Coronary artery (tissue), 2 donors: ENCODE results near the gene FOLR3.

Experiments
- DNase-seq: peaks from one replicate; pipeline ENCODE4 v3.0.0-alpha.2; 2017; ENCODE audit warnings: low spot score
- H3K27ac ChIP-seq, 2 donors: fragments of 200-600 bp; sonication (generic); one replicate each; pipeline ENCODE4 v1.5.1; 2016 to 2019
- H3K4me3 ChIP-seq: fragments of 200-600 bp; sonication (generic); 2 replicates; pipeline ENCODE4 v1.5.1; 2016; ENCODE audit warnings: mild to moderate bottlenecking, moderate library complexity
- TF ChIP-seq, protein P1 (sequence below): fragments of 200-600 bp; sonication (generic); IDR thresholded peaks from one replicate; pipeline ENCODE4 v1.5.1; 2019; ENCODE audit warnings: antibody characterized with exemption

The FOLR3 gene

GRCh38 chr11:72123117-72123653 lies 12.3 kb upstream of the FOLR3 start:
- no peak for DNase-seq
- TF ChIP-seq, protein P1, sequence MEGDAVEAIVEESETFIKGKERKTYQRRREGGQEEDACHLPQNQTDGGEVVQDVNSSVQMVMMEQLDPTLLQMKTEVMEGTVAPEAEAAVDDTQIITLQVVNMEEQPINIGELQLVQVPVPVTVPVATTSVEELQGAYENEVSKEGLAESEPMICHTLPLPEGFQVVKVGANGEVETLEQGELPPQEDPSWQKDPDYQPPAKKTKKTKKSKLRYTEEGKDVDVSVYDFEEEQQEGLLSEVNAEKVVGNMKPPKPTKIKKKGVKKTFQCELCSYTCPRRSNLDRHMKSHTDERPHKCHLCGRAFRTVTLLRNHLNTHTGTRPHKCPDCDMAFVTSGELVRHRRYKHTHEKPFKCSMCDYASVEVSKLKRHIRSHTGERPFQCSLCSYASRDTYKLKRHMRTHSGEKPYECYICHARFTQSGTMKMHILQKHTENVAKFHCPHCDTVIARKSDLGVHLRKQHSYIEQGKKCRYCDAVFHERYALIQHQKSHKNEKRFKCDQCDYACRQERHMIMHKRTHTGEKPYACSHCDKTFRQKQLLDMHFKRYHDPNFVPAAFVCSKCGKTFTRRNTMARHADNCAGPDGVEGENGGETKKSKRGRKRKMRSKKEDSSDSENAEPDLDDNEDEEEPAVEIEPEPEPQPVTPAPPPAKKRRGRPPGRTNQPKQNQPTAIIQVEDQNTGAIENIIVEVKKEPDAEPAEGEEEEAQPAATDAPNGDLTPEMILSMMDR: no peak

DNA sequence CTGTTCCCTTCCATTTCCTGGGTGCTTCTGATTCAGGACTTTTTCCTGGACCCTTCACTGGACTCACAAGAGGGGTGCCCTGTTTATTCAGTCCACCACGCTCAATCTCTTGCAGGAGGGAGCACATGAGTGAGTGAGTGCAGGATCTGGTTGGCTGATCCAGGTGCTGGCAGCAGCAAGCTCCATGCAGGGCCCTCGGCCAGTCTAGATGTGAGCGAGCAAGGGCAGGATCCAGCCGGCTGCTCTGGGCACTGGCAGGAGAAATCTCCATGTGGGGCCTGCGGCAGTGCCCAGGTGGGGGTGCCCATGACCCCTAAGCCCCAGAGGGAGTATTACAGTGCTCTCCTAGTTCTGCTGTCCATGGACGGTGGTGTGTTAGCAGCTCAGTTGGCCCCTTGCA lies 11.5 kb upstream of the FOLR3 start:
- Histone ChIP-seq H3K4me3 (no peak overlapping the region), H3K27ac (no peak overlapping the region)
- DNase-seq: no peak
- TF ChIP-seq, protein P1: no peak

More at GRCh38 chr11:72123117-72123653, 12.3 kb upstream of the FOLR3 start:
- no peak overlapping the region for H3K27ac ChIP-seq
- no peak overlapping the region for H3K4me3 ChIP-seq

DNA sequence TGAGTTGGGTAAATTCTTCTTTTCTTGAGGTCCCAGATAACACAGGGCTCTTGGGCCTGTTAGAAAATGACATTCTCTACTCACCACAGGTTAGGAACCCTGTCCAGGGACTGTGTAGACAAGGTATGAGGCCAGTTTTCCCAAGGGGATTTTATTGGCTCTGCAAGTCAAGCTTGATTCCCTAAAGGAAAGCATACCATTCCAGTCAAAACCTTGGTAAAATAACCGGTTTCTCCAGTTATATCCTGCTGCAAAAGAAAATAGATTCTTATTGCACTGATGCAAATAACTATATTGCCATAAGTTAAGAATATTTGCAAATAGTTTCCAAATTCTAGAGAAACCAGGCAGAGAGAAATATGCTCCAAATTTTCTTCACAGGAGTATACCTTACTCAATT lies 9.6 kb upstream of the FOLR3 start:
- TF ChIP-seq, protein P1: no peak
- Histone ChIP-seq H3K27ac (no peak overlapping the region), H3K4me3 (no peak overlapping the region)
- DNase-seq: no peak

GRCh38 chr11:72127923-72128322 lies 7.6 kb upstream of the FOLR3 start:
- H3K4me3 ChIP-seq: no peak overlapping the region
- DNase-seq: no peak
- no peak overlapping the region for H3K27ac ChIP-seq
- TF ChIP-seq, protein P1: no peak

- Histone ChIP-seq H3K27ac (no peak overlapping the region), H3K4me3 (no peak overlapping the region)
- TF ChIP-seq, protein P1: no peak
- DNase-seq: peak; percentile 4
Measured at GRCh38 chr11:72129381-72129780, 6.1 kb upstream of the FOLR3 start.

DNA sequence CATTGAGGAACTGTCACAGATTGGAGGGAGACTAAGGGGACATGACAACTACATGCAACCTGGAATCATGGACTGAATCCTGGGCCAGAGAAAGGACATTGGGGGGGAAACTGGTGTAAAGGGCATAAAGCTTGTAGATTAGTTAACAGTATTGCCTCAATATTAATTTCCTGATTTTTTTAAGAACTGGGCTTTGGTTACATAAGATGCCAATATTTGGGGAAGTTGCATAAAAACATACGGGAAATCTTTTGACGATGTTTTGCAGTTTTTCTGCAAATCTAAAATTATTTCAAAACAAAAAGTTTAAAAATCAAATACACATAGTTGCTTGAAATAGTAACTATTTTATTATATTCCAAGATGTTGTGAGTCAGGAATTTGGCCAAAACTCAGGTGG lies 2.9 kb upstream of the FOLR3 start:
- Histone ChIP-seq H3K4me3 (no peak overlapping the region), H3K27ac (peak overlapping the region in 1 of 2 donors; percentile 61)
- TF ChIP-seq, protein P1: no peak
- peak; percentile 5 for DNase-seq

DNA sequence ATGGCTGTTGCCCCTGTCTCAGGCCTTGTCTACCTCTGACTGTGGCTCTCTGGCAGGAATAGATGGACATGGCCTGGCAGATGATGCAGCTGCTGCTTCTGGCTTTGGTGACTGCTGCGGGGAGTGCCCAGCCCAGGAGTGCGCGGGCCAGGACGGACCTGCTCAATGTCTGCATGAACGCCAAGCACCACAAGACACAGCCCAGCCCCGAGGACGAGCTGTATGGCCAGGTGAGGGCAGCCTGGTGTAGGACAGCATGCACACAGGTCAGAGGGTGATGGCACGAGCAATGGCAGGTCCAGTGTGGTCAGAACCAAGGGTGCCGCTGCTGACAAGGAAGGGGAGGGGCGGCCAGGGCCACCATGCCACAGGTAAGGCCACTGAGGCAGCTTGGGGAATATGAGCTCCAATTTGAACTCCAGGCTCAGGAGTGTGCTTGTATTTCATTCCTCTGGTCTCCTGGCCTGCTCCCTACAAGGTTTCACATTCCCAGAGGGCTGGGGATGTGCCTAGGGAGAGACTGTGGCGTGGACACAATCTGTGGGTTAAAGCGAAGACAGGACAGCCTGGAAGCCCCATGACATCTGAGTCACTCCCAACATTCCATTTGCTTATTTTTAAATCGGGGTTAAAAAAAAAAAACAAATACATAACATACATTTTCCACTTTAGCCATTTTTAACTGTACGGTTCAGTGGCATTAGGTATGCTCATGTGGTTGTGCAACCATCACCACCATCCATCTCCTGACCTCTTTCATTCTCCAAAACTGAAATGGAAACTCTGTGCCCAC lies 562 bp downstream of the FOLR3 start:
- TF ChIP-seq, protein P1: no peak
- no peak for DNase-seq
- H3K4me3 ChIP-seq: no peak overlapping the region
- peak overlapping the region in 1 of 2 donors; percentile 7 for H3K27ac ChIP-seq
